ENCODE data around the gene ZNF488.

DNA sequence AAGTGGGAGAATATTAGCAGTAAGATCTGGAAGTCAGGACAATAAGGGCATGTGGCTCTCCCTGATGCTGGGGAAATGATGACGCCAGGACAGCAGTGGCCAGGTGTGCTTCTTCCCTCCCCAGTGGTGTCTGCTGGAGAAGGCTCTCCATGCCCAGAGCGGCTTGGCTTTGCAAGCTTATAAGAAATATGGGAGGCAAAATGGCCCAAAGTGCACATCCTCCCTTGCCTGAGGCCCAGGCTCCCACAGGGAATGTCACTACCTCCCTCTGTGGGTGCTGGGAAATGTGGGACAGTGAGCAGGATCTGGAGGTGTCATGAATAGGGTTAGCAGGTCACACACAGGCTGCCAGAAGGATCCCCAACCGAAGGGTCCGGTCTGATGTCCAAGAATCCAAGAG lies 17.1 kb upstream of the ZNF488 start:
- TF ChIP-seq CTCF (IDR thresholded peaks at IDR 0.05 in 8 of 11, conservative IDR thresholded peaks at IDR 0.05 in 3 of 11) (no peak), POLR2AphosphoS5 (IDR thresholded peaks at IDR 0.05) (no peak)
